NCI-H226 (cell line): ENCODE results near the gene PRDX1.
"Not testable (repeated sequence)": the region's sequence is repeated elsewhere in the genome, so short reads cannot be mapped to it uniquely, and the experiment has no call there.

Experiments
- DNase-seq: peaks from one replicate; pipeline ENCODE4 v3.0.0-alpha.2; 2015

PRDX1 gene

GRCh38 chr1:45535988-45536766 lies 14.5 kb upstream of the PRDX1 start:
- DNase-seq: no peak

- DNase-seq: no peak
Measured at GRCh38 chr1:45531873-45532272, 10.2 kb upstream of the PRDX1 start.

- no peak for DNase-seq
Measured at GRCh38 chr1:45530632-45531135, 9.0 kb upstream of the PRDX1 start.

- no peak for DNase-seq
Measured at GRCh38 chr1:45526135-45526644, 4.5 kb upstream of the PRDX1 start.

- DNase-seq: not testable (repeated sequence)
Measured at GRCh38 chr1:45523975-45524374, 2.3 kb upstream of the PRDX1 start.

GRCh38 chr1:45523516-45523915 lies 1.8 kb upstream of the PRDX1 start:
- not testable (repeated sequence) for DNase-seq

- DNase-seq: no peak
Measured at GRCh38 chr1:45522324-45523104, 830 bp upstream of the PRDX1 start.

GRCh38 chr1:45519774-45520173 lies 1.9 kb downstream of the PRDX1 start:
- not testable (repeated sequence) for DNase-seq

- DNase-seq: no peak
Measured at GRCh38 chr1:45518910-45519309, 2.8 kb downstream of the PRDX1 start.

- DNase-seq: not testable (repeated sequence)
Measured at GRCh38 chr1:45518366-45518765, 3.3 kb downstream of the PRDX1 start.

- no peak for DNase-seq
Measured at GRCh38 chr1:45516465-45516864, 5.2 kb downstream of the PRDX1 start.

- no peak for DNase-seq
Measured at GRCh38 chr1:45516036-45516435, 5.6 kb downstream of the PRDX1 start.

- not testable (repeated sequence) for DNase-seq
Measured at GRCh38 chr1:45513532-45514260, 8.0 kb downstream of the PRDX1 start.

GRCh38 chr1:45512641-45513054 lies 9.0 kb downstream of the PRDX1 start:
- DNase-seq: peak; percentile 45

- DNase-seq: no peak
Measured at GRCh38 chr1:45510972-45511527, 10.6 kb downstream of the PRDX1 start.

- DNase-seq: no peak
Measured at GRCh38 chr1:45510036-45510971, 11.4 kb downstream of the PRDX1 start.

GRCh38 chr1:45508295-45509151 lies 13.2 kb downstream of the PRDX1 start:
- no peak for DNase-seq

- no peak for DNase-seq
Measured at GRCh38 chr1:45507893-45508292, 13.8 kb downstream of the PRDX1 start.

- no peak for DNase-seq
Measured at GRCh38 chr1:45507195-45507594, 14.5 kb downstream of the PRDX1 start.
